HG02970 (cell line): ENCODE data around the gene MINPP1.
"Not testable (repeated sequence)": the region's sequence is repeated elsewhere in the genome, so short reads cannot be mapped to it uniquely, and the experiment has no call there.

Experiments
- ATAC-seq: cut with Tn5 transposase; IDR thresholded peaks from one replicate; pipeline ENCODE4 v1.9.1; 2021; ENCODE audit warnings: mild to moderate bottlenecking, moderate library complexity, moderate number of reproducible peaks; ENCODE audit not compliant: unreplicated experiment, low FRiP score

MINPP1 gene

DNA sequence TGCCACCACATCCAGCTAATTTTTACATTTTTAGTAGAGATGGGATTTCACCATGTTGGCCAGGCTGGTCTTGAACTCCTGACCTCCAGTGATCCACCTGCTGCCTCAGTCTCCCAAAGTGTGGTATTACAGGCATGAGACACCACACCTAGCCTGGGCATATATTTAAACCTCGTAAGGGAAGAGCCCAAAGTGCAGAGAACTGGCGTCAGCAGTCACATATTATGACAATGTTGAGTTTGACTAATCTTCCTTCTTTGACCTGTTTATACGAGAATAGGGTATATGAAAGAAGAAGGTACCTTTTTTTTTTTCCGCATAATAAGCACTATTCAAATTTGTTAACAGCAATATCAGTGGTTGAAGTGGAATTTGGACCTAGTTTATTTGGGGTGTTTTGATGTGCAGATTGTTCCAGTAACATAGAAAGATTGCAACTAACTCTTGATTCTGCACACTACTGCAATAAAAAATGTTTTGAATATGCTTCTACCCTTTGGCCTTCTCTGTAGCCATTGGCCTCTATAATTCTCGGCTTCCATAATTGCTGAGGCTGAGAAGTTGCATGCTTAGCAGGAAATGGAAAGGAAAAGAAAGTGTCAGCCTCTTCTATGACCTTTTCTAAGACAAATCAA lies 55.9 kb downstream of the MINPP1 start:
- no peak for ATAC-seq

DNA sequence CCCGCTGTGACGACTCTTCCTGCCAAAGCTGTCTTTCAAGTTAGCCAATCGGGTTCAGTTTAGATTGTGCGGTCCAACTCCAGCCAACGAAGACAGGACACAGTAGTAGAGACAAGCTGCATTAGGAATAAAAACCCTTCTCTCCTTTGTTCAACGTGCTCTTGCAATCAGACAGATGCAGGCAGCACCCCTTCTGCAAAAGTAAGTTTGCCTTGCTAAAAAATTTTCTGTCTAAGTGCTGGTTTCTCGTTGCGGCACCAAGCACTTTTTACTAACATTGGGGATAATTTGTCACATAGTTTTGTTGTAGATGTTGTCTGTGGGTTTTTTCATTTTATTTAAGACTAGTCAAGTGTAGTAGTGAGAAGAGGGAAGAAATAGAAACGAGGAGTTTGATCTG lies 58.1 kb downstream of the MINPP1 start:
- no peak for ATAC-seq

DNA sequence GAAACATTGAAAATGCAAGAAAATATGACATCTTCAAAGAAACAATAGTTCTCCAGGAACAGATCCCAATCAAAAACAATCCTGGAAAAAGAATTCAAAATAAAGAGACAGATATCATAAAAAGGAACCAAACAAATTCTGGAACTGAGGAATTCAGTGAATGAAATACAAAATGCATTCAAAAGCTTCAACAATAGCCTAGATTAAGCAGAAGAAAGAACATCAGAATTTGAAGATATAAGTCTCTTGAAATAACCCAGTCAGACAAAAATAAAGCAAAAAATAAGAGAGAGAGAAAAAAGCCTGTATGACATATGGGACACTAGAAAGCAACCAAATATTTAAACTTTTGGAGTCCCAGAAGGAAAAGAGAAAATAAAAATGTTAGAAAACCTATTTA lies 60.3 kb downstream of the MINPP1 start:
- no peak for ATAC-seq

DNA sequence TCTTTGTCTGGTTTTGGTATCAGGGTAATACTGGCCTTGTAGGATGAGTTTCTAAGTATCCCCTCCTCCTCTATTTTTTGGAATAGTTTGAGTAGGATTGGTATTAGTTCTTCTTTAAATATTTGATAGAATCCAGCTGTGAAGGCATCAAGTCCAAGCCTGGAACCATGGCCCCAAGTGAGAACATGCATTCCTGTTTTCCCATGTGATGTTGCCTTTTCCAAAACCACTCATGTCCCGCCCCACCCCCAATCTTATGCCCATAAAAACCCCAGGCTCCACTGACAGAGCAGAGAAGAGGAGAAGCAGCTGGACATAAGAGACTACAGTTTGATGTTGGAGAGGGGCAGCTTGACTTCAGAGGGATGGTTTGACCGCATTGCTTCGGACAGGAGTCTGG lies 71.2 kb downstream of the MINPP1 start:
- no peak for ATAC-seq

DNA sequence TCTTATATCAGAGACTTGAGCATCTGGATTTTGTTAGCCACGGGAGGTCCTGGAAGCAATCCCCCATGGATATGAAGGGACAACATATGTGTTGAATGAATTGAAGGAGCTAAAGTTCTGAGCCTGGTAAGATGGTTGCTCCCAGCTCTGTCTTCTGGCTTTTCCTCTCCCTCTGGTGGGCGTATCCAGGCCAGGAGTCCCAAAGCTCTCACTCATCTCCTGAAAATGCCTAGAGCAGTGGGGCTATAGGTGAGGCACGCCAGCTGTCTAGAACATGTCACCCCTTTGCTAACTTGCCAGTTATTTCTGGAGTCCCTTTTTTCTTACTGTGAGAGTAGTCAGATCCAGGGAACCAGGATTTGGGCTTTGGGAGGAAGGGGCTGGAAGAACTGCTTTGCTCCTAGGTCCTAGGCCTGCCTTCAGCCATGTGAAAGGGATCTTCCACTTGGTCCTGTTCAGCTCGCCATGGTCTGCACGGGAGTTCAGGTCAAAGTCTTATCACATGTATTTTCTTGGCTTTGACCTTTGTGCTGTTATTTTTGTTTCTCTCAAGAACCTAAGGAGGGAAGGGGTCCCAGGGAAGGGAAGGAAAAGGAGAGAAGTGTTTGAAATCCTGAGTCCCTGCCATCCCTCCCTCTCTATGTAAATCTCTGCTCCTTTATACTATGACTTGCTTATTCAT lies 73.6 kb downstream of the MINPP1 start:
- ATAC-seq, result no peak

DNA sequence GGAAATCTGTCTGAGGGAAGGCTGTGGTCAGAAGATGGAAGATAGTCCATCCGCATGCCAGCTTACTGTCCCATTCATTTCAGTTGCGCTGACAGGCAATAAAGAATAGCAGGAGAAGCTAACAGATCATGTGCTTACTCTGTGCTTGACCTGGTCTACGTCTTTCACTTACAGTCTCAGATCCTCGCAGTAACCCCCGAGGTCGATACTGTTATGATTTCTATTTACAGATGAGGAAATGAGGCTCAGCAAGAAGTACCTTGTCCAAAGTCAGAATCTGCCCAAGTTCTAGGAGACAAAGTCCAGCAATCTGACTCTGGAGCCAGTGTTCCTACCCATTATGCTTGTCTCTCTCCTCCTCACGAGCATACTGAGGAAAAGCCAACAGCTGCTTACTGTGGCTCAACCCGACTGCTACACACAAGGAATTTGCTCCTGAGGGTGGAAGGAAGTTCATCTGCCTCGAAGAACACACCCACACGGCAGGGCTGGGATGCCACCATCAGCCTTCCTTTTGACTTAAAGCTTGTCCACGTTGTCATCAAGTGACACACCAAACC lies 74.2 kb downstream of the MINPP1 start:
- ATAC-seq, result no peak

DNA sequence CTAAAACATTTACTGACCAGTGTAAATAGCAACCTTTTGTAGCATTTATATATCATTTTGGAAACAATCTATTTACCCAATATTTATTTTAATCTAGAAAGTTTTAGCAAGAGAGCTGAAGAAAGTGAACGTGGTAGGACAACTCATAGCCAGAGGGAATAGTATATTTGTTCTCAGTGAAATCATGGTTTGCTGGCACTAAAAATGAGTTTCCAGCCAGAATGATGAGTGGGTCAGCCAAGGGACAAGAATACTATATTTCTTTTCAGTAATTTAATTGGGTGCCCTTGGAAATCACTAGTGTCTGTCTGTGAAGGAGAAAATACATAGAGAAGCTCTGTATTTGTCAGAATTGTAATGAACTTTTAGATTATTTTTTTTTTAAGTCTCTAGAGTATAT lies 74.9 kb downstream of the MINPP1 start:
- ATAC-seq, result no peak

DNA sequence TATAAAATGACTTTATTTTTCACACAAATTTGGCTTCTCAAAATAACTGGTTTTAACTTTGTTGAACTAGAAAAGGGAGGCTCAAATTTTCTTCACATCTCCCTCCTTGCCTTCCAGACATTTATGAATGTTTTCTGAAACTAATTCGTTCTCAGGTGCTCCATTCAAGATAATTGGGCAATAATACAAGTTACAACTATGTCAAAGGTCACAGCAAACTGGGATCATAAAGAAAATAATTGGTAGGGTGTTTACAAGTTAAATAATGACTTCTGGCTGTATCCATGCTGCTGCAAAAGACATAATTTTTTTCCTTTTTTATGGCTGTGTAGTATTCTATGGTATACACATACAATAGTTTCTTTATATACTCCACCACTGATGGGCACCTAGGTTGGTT lies 75.3 kb downstream of the MINPP1 start:
- no peak for ATAC-seq

DNA sequence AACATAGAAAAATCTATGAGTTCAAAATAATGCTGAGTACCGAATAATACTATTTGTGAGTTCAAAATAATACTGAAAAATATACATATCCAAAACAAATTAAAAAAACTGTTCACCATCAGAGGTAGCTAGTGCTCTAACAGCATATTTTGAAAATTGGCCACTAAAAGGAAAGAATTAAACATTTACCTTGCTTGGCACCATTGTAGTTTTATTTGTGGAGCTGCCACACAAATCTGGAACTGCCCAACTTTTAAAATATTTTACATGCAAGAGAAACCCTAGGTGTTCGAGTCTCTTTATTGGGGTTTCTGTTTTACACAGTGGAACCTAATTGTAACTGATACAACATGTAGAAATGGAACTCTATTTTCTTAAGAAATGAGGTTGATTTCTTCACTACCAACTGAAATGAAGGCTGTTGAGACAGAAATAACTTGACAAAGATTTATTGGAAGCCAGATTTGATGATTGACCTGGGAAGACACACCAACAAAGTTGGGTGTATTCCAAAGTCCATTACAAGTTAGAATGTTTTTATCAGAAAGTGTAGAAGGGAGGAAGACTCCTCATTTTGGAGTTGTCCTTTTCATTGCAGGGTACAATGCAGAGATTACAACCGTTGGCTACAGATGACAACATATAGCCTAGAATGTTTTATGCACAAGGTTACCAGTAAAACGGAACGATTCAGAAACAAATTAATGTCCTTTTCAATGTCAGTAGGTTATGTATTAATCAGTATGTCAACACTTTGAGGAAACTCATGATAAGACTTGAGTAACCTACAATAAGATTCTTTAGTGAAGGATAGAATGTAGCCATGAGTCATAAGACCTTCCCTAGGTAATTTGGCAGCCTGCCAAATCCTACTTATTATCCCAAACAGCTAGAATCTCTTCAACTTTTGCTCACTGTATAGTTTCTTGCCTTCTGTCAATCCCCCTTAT lies 81.1 kb downstream of the MINPP1 start:
- ATAC-seq, result no peak

DNA sequence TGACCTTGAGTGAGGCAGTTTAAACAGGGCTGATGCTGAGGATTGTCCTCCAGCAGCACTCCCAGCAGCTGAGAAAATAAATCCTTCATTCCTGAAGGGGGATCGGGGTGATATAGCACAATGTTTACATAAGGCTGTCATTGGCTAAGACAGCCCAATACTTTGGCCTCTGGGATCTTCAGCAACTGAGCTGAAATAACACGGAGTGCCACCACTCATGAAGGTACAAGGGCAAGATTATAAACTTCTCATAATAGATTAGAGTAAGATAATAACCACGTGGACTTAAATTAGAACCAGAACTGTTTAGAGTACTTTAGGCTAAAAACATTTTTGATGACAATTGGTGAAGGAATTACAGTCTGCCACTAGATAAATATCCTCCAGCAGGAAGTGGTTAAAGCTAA lies 85.0 kb downstream of the MINPP1 start:
- ATAC-seq, result no peak

DNA sequence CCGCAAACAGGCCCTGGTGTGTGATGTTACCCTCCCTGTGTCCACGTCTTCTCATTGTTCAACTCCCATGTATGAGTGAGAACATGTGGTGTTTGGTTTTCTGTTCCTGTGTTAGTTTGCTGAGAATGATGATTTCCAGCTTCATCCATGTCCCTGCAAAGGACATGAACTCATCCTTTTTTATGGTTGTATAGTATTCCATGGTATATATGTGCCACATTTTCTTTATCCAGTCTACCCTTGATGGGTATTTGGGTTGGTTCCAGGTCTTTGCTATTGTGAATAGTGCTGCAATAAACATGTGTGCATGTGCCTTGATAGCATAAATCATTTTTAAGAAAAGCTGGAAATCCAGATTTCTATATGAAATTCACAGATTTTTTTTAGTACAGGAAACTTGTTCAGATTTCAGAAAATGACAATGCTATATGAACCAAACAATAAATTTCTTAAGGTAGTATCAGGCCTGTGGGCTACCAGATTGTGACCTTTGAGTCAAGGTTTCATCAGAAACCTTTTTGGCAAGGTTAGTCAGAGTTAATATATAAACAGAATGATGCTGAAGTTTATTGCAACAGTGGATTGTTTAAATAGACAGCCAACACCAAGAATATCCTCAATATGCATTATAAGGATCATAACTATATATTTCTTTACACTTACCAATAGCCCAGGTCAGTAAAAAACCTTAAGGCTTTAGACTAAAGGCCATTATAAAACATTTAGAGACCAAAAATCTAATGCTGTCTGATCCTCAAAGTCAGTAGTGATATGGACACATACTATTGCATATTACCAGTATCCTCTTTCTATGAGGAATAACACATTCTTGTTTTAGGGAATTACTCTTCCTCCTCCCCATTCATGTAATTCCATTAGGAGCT lies 86.3 kb downstream of the MINPP1 start:
- ATAC-seq, result no peak

DNA sequence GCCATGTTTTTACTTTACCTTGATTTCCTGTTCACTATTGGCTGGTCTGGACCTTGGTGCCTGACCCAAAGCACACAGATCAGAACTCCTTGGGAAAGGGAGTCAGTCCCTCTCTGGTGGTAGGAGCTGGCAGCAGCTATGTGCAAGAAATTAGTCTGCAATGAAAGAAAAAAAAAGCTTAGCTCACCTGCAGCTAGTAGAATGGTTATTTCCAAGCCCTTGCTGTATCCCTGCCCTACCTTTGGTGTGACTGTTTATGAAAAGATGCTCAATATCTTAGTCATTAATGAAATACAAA lies 86.8 kb downstream of the MINPP1 start:
- ATAC-seq, result no peak

DNA sequence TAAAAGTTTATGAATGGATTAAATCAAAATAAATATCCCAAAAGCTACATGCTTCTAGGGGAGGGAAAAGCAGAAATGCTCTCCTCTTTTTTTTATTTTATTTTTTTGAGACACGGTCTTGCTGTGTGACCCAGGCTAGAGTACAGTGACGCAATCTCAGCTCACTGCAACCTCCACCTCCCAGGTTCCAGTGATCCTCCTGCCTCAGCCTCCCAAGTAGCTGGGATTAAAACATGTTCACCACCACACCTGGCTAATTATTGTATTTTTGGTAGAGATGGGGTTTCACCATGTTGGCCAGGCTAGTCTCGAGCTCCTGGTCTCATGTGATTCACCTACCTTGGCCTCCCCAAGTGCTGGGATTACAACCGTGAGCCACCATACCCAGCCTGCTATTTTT lies 88.2 kb downstream of the MINPP1 start:
- not testable (repeated sequence) for ATAC-seq

DNA sequence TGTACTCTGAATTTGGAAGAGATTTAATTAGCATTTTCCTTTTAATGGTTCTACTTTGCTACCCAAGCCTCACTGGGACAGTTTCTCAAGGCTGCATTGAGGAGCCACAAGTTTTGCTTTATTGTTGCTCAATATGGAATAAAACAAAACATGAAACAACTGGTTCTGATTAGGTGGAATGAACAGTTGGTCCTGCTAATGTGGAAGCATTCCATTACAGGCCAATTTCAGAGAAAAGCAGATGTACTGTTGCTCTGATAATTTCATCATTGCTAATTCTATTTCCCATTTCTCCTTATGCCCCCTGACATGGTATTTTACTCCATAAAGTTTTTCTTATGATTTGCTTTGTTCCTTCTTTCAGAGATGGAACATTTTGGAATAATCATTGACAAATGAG lies 89.0 kb downstream of the MINPP1 start:
- ATAC-seq, result no peak

DNA sequence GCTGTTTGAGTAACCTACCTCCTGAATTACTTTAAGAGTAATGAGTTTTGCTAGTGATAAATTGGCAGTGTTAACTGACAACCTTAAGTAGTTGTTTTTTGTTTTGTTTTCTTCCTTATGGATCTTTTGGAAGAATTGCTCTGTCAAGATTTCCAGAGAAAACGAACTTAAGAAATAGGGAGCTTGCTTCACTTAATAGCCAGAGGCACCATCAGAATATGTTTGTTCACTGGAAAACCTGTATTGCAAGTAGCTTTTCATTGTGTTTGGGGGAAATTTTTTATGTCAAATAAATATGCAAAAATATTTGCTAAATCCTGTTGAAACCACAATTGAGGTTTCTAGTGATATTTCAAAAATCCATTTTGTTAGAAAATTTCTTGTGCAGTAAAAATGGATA lies 89.5 kb downstream of the MINPP1 start:
- ATAC-seq, result no peak

DNA sequence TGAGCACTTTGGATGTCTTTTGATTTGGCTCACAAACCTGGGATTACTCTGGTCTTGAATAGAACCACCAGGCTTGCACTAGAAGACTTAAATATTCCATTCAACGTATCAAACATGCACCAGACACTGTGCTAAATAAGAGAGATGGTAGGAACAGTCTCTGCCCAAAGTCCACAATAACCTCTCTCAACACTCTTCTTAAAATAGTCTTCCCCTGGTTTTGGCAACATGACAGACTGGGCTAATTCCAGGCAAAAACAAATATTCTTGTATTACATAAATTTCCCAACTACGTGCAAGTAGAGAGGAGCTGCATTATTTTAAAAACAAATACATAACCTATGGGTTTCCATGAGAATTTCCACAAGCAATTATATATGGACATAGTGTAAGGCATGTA lies 90.2 kb downstream of the MINPP1 start:
- no peak for ATAC-seq

DNA sequence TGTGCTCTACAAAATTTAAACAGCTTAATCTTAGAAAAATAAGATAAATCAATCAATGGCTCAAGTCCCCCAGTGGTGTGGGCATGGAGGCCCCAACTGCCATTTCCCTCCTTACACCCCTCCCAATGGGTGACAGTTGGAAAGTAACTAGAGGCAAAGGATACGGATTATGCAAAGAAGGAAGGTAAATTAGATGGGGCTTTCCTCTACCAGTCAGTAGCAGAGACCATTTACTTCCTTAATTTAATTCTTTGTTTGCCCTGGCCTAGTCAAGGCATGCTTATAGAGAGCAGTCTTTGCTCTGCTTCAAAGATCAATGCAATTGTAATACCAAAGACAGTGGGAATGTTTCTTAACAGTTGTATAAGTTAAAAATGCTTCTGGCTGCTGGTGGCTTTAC lies 91.7 kb downstream of the MINPP1 start:
- no peak for ATAC-seq

DNA sequence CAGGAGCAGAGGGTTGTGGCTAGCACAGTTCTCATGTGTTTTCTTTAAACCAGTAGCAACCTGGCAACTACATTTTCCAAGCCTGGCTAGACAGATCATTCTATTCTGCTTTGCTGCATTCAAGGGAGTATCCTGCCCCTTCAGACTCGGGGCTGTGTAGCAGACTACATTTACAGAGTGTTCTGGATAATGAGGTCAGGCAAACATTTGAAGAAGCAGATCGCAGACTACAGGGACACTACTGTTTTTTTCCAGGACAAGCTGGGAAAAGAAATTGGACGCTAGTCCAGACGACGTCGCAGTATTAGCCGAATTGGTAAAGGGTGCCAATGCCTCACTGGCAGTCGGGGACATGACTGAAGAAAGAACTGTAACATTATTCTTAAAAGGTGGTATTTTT lies 94.0 kb downstream of the MINPP1 start:
- ATAC-seq, result no peak

DNA sequence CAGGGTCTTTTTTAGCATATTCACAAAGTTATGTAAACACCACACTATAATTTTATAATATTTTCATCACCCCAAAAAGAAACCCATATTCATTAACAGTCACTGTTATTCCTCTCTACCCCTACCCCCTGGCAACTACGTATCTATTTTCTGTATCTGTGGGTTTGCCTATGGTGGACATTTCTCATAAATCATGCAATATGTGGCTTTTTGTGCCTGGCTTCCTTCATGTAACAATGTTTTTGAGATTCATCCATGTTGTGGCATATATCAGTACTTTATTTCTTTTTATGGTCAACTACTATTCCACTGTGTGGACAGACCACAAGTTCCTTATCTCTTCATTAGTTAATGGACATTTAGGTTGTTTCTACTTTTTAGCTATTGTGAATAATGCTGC lies 95.9 kb downstream of the MINPP1 start:
- no peak for ATAC-seq
